Liver (tissue), 3 donors: ENCODE measurements around the gene UTS2R.

ENCODE experiments used
- JUND ChIP-seq, 2 donors: IDR thresholded peaks; 2 replicates each; pipeline ENCODE4 v1.6.1; 2016; ENCODE audit warnings: antibody characterized with exemption in 2 of 2
- MAX ChIP-seq: IDR thresholded peaks from 2 replicates; pipeline ENCODE4 v1.6.1; 2016; ENCODE audit warnings: antibody characterized with exemption
- RAD21 ChIP-seq, 2 donors: IDR thresholded peaks; 2 replicates each; pipeline ENCODE4 v1.6.1; 2016; ENCODE audit warnings: antibody characterized with exemption in 2 of 2, mild to moderate bottlenecking in 2 of 2
- RXRA ChIP-seq, 2 donors: IDR thresholded peaks; 2 replicates each; pipeline ENCODE4 v1.6.1; 2017 to 2018; ENCODE audit warnings: antibody characterized with exemption in 2 of 2, mild to moderate bottlenecking in 1 of 2
- SP1 ChIP-seq: IDR thresholded peaks from 2 replicates; pipeline ENCODE4 v1.6.1; 2018; ENCODE audit warnings: antibody characterized with exemption, mild to moderate bottlenecking
- TAF1 ChIP-seq: conservative IDR thresholded peaks from 2 replicates; pipeline ENCODE4 v1.6.1; 2016; ENCODE audit warnings: antibody characterized with exemption, mild to moderate bottlenecking
- TF ChIP-seq, protein P1 (sequence below): fragments of 150-350 bp; IDR thresholded peaks from 2 replicates; pipeline ENCODE4 v1.5.1; 2017; ENCODE audit warnings: improper control_type of control experiment, low read depth, low read length; ENCODE audit not compliant: missing input control
- TF ChIP-seq, protein P2 (sequence below): IDR thresholded peaks from 2 replicates; pipeline ENCODE4 v1.6.1; 2016; ENCODE audit warnings: antibody characterized with exemption, mild to moderate bottlenecking
- TF ChIP-seq, protein P3 (sequence below): IDR thresholded peaks from 2 replicates; pipeline ENCODE4 v1.6.1; 2016; ENCODE audit warnings: antibody characterized with exemption
- donor health status: healthy.
- donor health status: healthy.

- TF ChIP-seq RAD21 (IDR thresholded peaks at IDR 0.05) (no peak), SP1 (no peak), JUND (IDR thresholded peaks at IDR 0.05) (no peak), MAX (no peak), RXRA (IDR thresholded peaks at IDR 0.05) (no peak), TAF1 (no peak)
- TF ChIP-seq, protein P1, sequence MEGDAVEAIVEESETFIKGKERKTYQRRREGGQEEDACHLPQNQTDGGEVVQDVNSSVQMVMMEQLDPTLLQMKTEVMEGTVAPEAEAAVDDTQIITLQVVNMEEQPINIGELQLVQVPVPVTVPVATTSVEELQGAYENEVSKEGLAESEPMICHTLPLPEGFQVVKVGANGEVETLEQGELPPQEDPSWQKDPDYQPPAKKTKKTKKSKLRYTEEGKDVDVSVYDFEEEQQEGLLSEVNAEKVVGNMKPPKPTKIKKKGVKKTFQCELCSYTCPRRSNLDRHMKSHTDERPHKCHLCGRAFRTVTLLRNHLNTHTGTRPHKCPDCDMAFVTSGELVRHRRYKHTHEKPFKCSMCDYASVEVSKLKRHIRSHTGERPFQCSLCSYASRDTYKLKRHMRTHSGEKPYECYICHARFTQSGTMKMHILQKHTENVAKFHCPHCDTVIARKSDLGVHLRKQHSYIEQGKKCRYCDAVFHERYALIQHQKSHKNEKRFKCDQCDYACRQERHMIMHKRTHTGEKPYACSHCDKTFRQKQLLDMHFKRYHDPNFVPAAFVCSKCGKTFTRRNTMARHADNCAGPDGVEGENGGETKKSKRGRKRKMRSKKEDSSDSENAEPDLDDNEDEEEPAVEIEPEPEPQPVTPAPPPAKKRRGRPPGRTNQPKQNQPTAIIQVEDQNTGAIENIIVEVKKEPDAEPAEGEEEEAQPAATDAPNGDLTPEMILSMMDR: no peak
- TF ChIP-seq, protein P2, sequence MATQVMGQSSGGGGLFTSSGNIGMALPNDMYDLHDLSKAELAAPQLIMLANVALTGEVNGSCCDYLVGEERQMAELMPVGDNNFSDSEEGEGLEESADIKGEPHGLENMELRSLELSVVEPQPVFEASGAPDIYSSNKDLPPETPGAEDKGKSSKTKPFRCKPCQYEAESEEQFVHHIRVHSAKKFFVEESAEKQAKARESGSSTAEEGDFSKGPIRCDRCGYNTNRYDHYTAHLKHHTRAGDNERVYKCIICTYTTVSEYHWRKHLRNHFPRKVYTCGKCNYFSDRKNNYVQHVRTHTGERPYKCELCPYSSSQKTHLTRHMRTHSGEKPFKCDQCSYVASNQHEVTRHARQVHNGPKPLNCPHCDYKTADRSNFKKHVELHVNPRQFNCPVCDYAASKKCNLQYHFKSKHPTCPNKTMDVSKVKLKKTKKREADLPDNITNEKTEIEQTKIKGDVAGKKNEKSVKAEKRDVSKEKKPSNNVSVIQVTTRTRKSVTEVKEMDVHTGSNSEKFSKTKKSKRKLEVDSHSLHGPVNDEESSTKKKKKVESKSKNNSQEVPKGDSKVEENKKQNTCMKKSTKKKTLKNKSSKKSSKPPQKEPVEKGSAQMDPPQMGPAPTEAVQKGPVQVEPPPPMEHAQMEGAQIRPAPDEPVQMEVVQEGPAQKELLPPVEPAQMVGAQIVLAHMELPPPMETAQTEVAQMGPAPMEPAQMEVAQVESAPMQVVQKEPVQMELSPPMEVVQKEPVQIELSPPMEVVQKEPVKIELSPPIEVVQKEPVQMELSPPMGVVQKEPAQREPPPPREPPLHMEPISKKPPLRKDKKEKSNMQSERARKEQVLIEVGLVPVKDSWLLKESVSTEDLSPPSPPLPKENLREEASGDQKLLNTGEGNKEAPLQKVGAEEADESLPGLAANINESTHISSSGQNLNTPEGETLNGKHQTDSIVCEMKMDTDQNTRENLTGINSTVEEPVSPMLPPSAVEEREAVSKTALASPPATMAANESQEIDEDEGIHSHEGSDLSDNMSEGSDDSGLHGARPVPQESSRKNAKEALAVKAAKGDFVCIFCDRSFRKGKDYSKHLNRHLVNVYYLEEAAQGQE: no peak
- TF ChIP-seq, protein P3, sequence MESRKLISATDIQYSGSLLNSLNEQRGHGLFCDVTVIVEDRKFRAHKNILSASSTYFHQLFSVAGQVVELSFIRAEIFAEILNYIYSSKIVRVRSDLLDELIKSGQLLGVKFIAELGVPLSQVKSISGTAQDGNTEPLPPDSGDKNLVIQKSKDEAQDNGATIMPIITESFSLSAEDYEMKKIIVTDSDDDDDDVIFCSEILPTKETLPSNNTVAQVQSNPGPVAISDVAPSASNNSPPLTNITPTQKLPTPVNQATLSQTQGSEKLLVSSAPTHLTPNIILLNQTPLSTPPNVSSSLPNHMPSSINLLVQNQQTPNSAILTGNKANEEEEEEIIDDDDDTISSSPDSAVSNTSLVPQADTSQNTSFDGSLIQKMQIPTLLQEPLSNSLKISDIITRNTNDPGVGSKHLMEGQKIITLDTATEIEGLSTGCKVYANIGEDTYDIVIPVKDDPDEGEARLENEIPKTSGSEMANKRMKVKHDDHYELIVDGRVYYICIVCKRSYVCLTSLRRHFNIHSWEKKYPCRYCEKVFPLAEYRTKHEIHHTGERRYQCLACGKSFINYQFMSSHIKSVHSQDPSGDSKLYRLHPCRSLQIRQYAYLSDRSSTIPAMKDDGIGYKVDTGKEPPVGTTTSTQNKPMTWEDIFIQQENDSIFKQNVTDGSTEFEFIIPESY: no peak
These were observed 14.2 kb upstream of the UTS2R start for GRCh38 chr17:82357394-82357793.
